ENCODE data around the gene TMEM184A. TPM values are rescaled to one million over a fixed set of nuclear protein-coding genes. Genes with fewer than 3 reads are reported as not detected.

TMEM184A gene
- total RNA-seq, 1 donor from 2014 or later: 6.6 TPM

GRCh38 chr7:1535701-1536454 lies 20.1 kb downstream of the TMEM184A start:
- Mint-ChIP-seq H3K4me3 (peak overlapping the region; percentile 76), H3K9me3 (no peaks in the 10 kb centered on the region), H3K27ac (peak overlapping the region; percentile 93), H3K4me1 (ENCODE audit: unreplicated experiment) (peaks cover 22% of the 10 kb centered on the region), H3K36me3 (no peaks in the 10 kb centered on the region), H3K27me3 (peaks cover 24% of the 10 kb centered on the region)
- no peak for TF ChIP-seq CTCF (conservative IDR thresholded peaks at IDR 0.05)
- no peak for DNase-seq (ENCODE audit: extremely low spot score, unreplicated experiment)

- no peak for DNase-seq (ENCODE audit: extremely low spot score, unreplicated experiment)
- Mint-ChIP-seq H3K9me3 (no peaks in the 10 kb centered on the region), H3K4me1 (ENCODE audit: unreplicated experiment) (peaks cover 22% of the 10 kb centered on the region), H3K36me3 (no peaks in the 10 kb centered on the region), H3K27me3 (peaks cover 26% of the 10 kb centered on the region), H3K4me3 (no peak overlapping the region), H3K27ac (no peak overlapping the region)
- no peak for TF ChIP-seq CTCF (conservative IDR thresholded peaks at IDR 0.05)
Measured at GRCh38 chr7:1535100-1535458, 20.9 kb downstream of the TMEM184A start.

DNA sequence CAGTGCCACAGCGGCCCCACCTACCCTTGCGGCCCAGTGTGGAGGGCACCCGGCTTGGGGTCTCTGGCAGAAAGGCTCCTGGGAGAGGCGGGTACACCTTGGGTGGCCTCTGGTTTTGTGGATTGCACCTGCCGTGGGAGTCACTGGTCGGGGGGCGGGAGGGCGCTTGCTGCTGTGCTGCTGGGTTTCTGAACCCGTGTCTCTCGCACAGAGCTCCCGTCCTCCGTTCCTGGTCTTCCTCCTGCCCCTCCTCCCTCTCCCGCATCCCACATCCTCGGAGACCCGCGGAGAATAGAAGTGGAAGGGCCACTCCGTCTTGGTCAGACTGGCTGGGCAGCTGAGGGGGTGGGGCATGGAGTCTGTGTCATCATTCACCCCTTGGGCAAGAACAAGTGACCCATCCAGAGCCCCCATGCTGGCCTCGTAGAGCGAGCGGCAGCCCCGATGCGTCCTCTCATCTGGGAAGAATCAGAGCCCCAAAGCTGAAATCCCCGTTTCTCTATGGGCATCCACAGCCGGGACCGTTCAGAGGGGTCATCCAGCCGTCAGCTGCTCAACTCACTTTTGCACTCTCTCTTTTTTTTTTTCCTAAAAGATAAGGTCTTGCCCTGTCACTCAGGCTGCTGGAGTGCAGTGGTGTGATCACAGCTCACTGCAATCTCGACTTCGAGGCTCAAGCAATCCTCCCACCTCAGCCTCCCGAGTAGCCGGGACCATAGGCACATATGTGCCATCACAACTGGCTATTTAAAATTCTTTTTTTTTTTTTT lies 21.5 kb downstream of the TMEM184A start:
- peaks cover 27% of the 10 kb centered on the region for H3K27me3 Mint-ChIP-seq
- no peak for DNase-seq (ENCODE audit: extremely low spot score, unreplicated experiment)
- no peaks in the 10 kb centered on the region for H3K9me3 Mint-ChIP-seq
- no peaks in the 10 kb centered on the region for H3K36me3 Mint-ChIP-seq
- H3K4me3 Mint-ChIP-seq: peak overlapping the region; percentile 39
- TF ChIP-seq CTCF (conservative IDR thresholded peaks at IDR 0.05): no peak
- H3K27ac Mint-ChIP-seq: peak overlapping the region; percentile 97
- H3K4me1 Mint-ChIP-seq (ENCODE audit: unreplicated experiment): peaks cover 22% of the 10 kb centered on the region

DNA sequence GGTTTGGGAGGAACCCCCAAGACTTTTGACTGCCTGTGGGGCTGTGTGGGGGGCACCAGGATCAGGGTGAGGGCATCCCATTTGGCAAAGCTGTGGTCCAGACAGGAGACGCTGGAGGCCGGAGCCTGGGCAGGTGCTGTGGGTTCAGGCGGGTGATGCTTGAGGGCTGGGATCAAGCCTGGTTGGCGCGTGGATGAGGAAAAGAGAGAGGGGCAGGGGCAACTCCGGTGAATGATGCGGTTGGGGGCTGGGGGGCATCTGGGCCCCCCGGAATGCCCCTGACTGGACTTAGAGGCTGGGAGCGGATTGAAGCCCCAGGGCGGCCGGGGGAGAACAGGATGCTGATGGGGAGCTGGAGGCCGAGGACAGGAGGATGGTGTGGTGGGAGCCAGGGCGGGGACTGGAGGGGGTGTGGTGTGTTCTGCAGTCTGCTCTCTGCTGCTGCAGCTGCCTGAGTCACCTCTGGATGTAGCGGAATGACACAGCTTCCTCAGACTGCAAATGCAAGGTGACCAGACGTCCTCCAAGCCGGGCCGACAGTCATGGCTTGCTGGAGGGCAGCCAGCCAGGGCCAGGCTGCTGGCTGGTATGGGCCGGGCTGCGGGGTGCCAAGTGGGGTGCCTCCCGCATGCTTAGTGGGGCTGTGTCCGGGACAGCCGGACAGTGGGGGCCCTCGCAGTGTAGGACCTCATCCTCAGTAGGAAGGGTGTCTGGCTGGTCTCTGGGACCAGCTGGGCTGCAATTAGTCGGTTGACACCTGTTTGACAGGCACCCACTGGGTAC lies 22.3 kb downstream of the TMEM184A start:
- H3K27me3 Mint-ChIP-seq: peaks cover 27% of the 10 kb centered on the region
- TF ChIP-seq CTCF (conservative IDR thresholded peaks at IDR 0.05): no peak
- H3K4me3 Mint-ChIP-seq: peak overlapping the region; percentile 51
- no peaks in the 10 kb centered on the region for H3K9me3 Mint-ChIP-seq
- peak overlapping the region; percentile 97 for H3K27ac Mint-ChIP-seq
- no peak for DNase-seq (ENCODE audit: extremely low spot score, unreplicated experiment)
- peaks cover 22% of the 10 kb centered on the region for H3K4me1 Mint-ChIP-seq (ENCODE audit: unreplicated experiment)
- H3K36me3 Mint-ChIP-seq: no peaks in the 10 kb centered on the region

DNA sequence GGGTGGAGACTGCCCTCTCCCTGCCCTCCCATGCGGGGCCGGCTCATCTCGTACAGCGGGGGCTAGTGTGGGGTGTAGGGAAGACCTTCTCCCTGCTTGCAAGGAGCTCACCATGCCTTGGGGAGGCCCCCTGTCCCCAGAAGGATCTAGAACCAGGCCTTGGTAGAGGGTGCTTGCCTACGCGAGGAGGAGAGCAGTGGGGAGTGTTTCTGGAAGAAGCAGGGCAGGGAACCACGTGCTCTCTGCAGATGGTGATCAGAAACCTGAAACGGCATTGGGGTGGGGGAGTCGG lies 22.8 kb downstream of the TMEM184A start:
- Mint-ChIP-seq H3K27ac (peak overlapping the region; percentile 97), H3K4me1 (ENCODE audit: unreplicated experiment) (peaks cover 22% of the 10 kb centered on the region), H3K9me3 (no peaks in the 10 kb centered on the region), H3K36me3 (no peaks in the 10 kb centered on the region), H3K27me3 (peaks cover 27% of the 10 kb centered on the region), H3K4me3 (peak overlapping the region; percentile 89)
- no peak for TF ChIP-seq CTCF (conservative IDR thresholded peaks at IDR 0.05)
- DNase-seq (ENCODE audit: extremely low spot score, unreplicated experiment): no peak

Measured in type B pancreatic cell (in vitro differentiated cells).